GM23338 (cell line): Measurements from ENCODE around the gene ETFBKMT. TPM values are rescaled to one million over a fixed set of nuclear protein-coding genes. Genes with fewer than 3 reads are reported as not detected.

ENCODE experiments used
- ATAC-seq: fragments of 200-7000 bp; cut with Tn5 transposase; 3 replicates; pipeline ENCODE4 v1.9.1; 2020
- DNase-seq: peaks from one replicate; pipeline ENCODE4 v3.0.0-alpha.2; 2015; ENCODE audit warnings: low spot score
- H2AFZ ChIP-seq: fragments of 200-600 bp; sonication (generic); 2 replicates; pipeline ENCODE4 v1.8.0; 2016; ENCODE audit warnings: antibody characterized with exemption, mild to moderate bottlenecking, moderate library complexity
- H3F3A ChIP-seq: fragments of 200-600 bp; sonication (generic); replicated peaks from 2 replicates; pipeline ENCODE4 v1.8.0; 2017; ENCODE audit warnings: antibody characterized with exemption, mixed run types, low read depth
- H3K27ac ChIP-seq: fragments of 200-600 bp; sonication (generic); 2 replicates; pipeline ENCODE4 v1.6.1; 2016; ENCODE audit warnings: low read depth
- H3K27me3 ChIP-seq: fragments of 200-600 bp; sonication (generic); 2 replicates; pipeline ENCODE4 v1.8.0; 2016; ENCODE audit warnings: mild to moderate bottlenecking, mixed run types, moderate library complexity; ENCODE audit not compliant: insufficient read depth
- H3K36me3 ChIP-seq: fragments of 200-600 bp; sonication (generic); 2 replicates; pipeline ENCODE4 v1.8.0; 2016; ENCODE audit warnings: mild to moderate bottlenecking; ENCODE audit not compliant: insufficient read depth
- H3K4me1 ChIP-seq: fragments of 200-600 bp; sonication (generic); 2 replicates; pipeline ENCODE4 v1.8.0; 2016; ENCODE audit warnings: mild to moderate bottlenecking, moderate library complexity; ENCODE audit not compliant: insufficient read depth
- H3K4me2 ChIP-seq: fragments of 200-600 bp; sonication (generic); 2 replicates; pipeline ENCODE4 v1.7.1; 2017; ENCODE audit warnings: mixed run types
- H3K4me3 ChIP-seq: fragments of 200-600 bp; sonication (generic); 2 replicates; pipeline ENCODE4 v1.6.1; 2016; ENCODE audit warnings: mixed run types
- H3K79me2 ChIP-seq: fragments of 200-600 bp; sonication (generic); replicated peaks from 2 replicates; pipeline ENCODE4 v1.8.0; 2017; ENCODE audit warnings: mild to moderate bottlenecking; ENCODE audit not compliant: insufficient read depth
- H3K9me2 ChIP-seq: fragments of 200-600 bp; sonication (generic); 2 replicates; pipeline ENCODE4 v1.8.0; 2017; ENCODE audit not compliant: insufficient read depth
- H4K20me1 ChIP-seq: fragments of 200-600 bp; sonication (generic); replicated peaks from 2 replicates; pipeline ENCODE4 v1.8.0; 2017; ENCODE audit warnings: mild to moderate bottlenecking; ENCODE audit not compliant: insufficient read depth
- H3K27ac Mint-ChIP-seq: 2 replicates; pipeline ENCODE4 v1.8.0; 2020; ENCODE audit warnings: inconsistent platforms, mild to moderate bottlenecking, moderate library complexity, mixed read lengths
- H3K27me3 Mint-ChIP-seq: 3 replicates; pipeline ENCODE4 v1.8.0; 2022; ENCODE audit warnings: low read depth, mild to moderate bottlenecking, moderate library complexity, mixed read lengths, inconsistent platforms; ENCODE audit not compliant: insufficient read depth, poor library complexity
- H3K36me3 Mint-ChIP-seq: 3 replicates; pipeline ENCODE4 v1.8.0; 2021; ENCODE audit warnings: low read depth, mild to moderate bottlenecking, inconsistent platforms, moderate library complexity, mixed read lengths
- H3K4me1 Mint-ChIP-seq: 3 replicates; pipeline ENCODE4 v1.8.0; 2020; ENCODE audit warnings: mild to moderate bottlenecking, inconsistent platforms, mixed read lengths
- H3K4me3 Mint-ChIP-seq: 3 replicates; pipeline ENCODE4 v1.8.0; 2021; ENCODE audit warnings: moderate library complexity, mild to moderate bottlenecking, inconsistent platforms, mixed read lengths
- H3K9me3 Mint-ChIP-seq: 3 replicates; pipeline ENCODE4 v1.8.0; 2020; ENCODE audit warnings: moderate library complexity, mild to moderate bottlenecking, inconsistent platforms, mixed read lengths
- EZH2phosphoT487 ChIP-seq: fragments of 200-600 bp; sonication (generic); IDR thresholded peaks from one replicate; pipeline ENCODE4 v1.8.1; 2018; ENCODE audit warnings: antibody characterized with exemption; ENCODE audit not compliant: unreplicated experiment
- NANOG ChIP-seq: IDR thresholded peaks from 2 replicates; pipeline ENCODE4 v1.6.1; 2016; ENCODE audit warnings: antibody characterized with exemption, borderline replicate concordance
- STAT1 ChIP-seq: IDR thresholded peaks from one replicate; pipeline ENCODE4 v1.6.1; 2016; ENCODE audit warnings: antibody characterized with exemption; ENCODE audit not compliant: unreplicated experiment
- ZNF331 ChIP-seq: fragments of 250-450 bp; sonication (Bioruptor Pico); IDR thresholded peaks from 2 replicates; pipeline ENCODE4 v1.5.0; 2020; ENCODE audit warnings: low read depth, mild to moderate bottlenecking, moderate library complexity
- polyA plus RNA-seq: library from polyadenylated mRNA; unstranded; fragments of >200 nt; fragmentation: Nextera tagmentation; extraction: Ambion mirVana; gene quantifications from 2 replicates; pipeline ENCODE4 v1.2.1, GENCODE V29; 2016
- total RNA-seq: library from RNA; depleted of rRNA; stranded (reverse); fragments of >200 nt; shearing (Covaris generic); gene quantifications from 2 replicates; pipeline ENCODE4 v1.2.3, GENCODE V29; 2014
- TF ChIP-seq, protein P1 (sequence below): fragments of 250-450 bp; sonication (Bioruptor Pico); IDR thresholded peaks from 2 replicates; pipeline ENCODE4 v1.5.0; 2020; ENCODE audit warnings: mild to moderate bottlenecking, moderate library complexity
- TF ChIP-seq, protein P2 (sequence below), 2 experiments: fragments of 200-600 bp in 1 of 2; sonication (generic) in 1 of 2; conservative IDR thresholded peaks; 2 replicates each; pipeline versions ENCODE4 v1.5.1 to v1.6.1; 2016 to 2017; ENCODE audit warnings: antibody characterized with exemption in 2 of 2, low read depth in 2 of 2, mild to moderate bottlenecking in 2 of 2, moderate library complexity in 1 of 2
- TF ChIP-seq, protein P3 (sequence below): IDR thresholded peaks from 2 replicates; pipeline ENCODE4 v1.6.1; 2016; ENCODE audit warnings: antibody characterized with exemption

Gene ETFBKMT
- total and polyA plus RNA-seq, 2 experiments from 2014 or later = 0.79 to 3.2 TPM

DNA sequence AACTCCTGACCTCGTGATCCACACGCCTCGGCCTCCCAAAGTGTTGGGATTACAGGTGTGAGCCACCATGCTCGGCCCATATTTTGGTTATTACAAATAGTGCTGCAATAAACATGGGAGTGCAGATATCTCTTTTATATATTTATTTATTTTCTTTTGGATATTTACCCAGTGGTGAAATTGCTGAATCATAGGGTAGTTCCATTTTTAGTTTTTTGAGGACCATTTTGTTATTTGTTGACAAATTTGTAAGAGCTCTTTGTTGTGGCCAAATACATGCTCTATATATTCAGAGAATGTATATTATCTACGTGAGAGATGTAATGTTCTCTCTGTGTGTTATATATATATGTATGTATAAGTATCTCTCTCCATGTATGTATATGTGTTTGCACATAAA, 53.4 kb downstream of the ETFBKMT start:
- Histone ChIP-seq H4K20me1 (no peaks in the 10 kb centered on the region), H3K9me2 (no peaks in the 10 kb centered on the region; the same call in 1 of the 2 replicates), H3K4me2 (no peak overlapping the region), H3K27ac (no peak overlapping the region), H3K36me3 (peaks cover 7% of the 10 kb centered on the region), H3K79me2 (no peaks in the 10 kb centered on the region), H3F3A (no peaks in the 10 kb centered on the region), H3K27me3 (no peaks in the 10 kb centered on the region), H3K4me1 (no peaks in the 10 kb centered on the region), H3K4me3 (no peak overlapping the region), H2AFZ (no peak overlapping the region)
- Mint-ChIP-seq H3K27me3 (peaks cover 3% of the 10 kb centered on the region), H3K4me3 (no peak overlapping the region), H3K4me1 (peaks cover 2% of the 10 kb centered on the region; the same call in 1 of the 3 replicates), H3K36me3 (peaks cover 21% of the 10 kb centered on the region), H3K9me3 (peaks cover 15% of the 10 kb centered on the region), H3K27ac (no peak overlapping the region)
- DNase-seq = no peak
- no peak for ATAC-seq
- TF ChIP-seq EZH2phosphoT487 = no peak
- TF ChIP-seq ZNF331 (CRISPR knock-in tag) = no peak
- TF ChIP-seq STAT1 = no peak
- TF ChIP-seq, protein P1, sequence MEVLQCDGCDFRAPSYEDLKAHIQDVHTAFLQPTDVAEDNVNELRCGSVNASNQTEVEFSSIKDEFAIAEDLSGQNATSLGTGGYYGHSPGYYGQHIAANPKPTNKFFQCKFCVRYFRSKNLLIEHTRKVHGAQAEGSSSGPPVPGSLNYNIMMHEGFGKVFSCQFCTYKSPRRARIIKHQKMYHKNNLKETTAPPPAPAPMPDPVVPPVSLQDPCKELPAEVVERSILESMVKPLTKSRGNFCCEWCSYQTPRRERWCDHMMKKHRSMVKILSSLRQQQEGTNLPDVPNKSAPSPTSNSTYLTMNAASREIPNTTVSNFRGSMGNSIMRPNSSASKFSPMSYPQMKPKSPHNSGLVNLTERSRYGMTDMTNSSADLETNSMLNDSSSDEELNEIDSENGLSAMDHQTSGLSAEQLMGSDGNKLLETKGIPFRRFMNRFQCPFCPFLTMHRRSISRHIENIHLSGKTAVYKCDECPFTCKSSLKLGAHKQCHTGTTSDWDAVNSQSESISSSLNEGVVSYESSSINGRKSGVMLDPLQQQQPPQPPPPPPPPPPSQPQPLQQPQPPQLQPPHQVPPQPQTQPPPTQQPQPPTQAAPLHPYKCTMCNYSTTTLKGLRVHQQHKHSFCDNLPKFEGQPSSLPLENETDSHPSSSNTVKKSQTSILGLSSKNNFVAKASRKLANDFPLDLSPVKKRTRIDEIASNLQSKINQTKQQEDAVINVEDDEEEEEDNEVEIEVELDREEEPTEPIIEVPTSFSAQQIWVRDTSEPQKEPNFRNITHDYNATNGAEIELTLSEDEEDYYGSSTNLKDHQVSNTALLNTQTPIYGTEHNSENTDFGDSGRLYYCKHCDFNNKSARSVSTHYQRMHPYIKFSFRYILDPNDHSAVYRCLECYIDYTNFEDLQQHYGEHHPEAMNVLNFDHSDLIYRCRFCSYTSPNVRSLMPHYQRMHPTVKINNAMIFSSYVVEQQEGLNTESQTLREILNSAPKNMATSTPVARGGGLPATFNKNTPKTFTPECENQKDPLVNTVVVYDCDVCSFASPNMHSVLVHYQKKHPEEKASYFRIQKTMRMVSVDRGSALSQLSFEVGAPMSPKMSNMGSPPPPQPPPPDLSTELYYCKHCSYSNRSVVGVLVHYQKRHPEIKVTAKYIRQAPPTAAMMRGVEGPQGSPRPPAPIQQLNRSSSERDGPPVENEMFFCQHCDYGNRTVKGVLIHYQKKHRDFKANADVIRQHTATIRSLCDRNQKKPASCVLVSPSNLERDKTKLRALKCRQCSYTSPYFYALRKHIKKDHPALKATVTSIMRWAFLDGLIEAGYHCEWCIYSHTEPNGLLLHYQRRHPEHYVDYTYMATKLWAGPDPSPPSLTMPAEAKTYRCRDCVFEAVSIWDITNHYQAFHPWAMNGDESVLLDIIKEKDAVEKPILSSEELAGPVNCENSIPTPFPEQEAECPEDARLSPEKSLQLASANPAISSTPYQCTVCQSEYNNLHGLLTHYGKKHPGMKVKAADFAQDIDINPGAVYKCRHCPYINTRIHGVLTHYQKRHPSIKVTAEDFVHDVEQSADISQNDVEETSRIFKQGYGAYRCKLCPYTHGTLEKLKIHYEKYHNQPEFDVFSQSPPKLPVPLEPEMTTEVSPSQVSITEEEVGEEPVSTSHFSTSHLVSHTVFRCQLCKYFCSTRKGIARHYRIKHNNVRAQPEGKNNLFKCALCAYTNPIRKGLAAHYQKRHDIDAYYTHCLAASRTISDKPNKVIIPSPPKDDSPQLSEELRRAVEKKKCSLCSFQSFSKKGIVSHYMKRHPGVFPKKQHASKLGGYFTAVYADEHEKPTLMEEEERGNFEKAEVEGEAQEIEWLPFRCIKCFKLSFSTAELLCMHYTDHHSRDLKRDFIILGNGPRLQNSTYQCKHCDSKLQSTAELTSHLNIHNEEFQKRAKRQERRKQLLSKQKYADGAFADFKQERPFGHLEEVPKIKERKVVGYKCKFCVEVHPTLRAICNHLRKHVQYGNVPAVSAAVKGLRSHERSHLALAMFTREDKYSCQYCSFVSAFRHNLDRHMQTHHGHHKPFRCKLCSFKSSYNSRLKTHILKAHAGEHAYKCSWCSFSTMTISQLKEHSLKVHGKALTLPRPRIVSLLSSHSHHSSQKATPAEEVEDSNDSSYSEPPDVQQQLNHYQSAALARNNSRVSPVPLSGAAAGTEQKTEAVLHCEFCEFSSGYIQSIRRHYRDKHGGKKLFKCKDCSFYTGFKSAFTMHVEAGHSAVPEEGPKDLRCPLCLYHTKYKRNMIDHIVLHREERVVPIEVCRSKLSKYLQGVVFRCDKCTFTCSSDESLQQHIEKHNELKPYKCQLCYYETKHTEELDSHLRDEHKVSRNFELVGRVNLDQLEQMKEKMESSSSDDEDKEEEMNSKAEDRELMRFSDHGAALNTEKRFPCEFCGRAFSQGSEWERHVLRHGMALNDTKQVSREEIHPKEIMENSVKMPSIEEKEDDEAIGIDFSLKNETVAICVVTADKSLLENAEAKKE (CRISPR knock-in tag) = no peak
- TF ChIP-seq, protein P2, sequence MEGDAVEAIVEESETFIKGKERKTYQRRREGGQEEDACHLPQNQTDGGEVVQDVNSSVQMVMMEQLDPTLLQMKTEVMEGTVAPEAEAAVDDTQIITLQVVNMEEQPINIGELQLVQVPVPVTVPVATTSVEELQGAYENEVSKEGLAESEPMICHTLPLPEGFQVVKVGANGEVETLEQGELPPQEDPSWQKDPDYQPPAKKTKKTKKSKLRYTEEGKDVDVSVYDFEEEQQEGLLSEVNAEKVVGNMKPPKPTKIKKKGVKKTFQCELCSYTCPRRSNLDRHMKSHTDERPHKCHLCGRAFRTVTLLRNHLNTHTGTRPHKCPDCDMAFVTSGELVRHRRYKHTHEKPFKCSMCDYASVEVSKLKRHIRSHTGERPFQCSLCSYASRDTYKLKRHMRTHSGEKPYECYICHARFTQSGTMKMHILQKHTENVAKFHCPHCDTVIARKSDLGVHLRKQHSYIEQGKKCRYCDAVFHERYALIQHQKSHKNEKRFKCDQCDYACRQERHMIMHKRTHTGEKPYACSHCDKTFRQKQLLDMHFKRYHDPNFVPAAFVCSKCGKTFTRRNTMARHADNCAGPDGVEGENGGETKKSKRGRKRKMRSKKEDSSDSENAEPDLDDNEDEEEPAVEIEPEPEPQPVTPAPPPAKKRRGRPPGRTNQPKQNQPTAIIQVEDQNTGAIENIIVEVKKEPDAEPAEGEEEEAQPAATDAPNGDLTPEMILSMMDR (conservative IDR thresholded peaks at IDR 0.05; ENCODE audit: low read depth in 2 of 2) = no peak
- no peak for TF ChIP-seq NANOG
- TF ChIP-seq, protein P3, sequence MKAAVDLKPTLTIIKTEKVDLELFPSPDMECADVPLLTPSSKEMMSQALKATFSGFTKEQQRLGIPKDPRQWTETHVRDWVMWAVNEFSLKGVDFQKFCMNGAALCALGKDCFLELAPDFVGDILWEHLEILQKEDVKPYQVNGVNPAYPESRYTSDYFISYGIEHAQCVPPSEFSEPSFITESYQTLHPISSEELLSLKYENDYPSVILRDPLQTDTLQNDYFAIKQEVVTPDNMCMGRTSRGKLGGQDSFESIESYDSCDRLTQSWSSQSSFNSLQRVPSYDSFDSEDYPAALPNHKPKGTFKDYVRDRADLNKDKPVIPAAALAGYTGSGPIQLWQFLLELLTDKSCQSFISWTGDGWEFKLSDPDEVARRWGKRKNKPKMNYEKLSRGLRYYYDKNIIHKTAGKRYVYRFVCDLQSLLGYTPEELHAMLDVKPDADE = no peak
